KMS-11 (cell line): ENCODE results near the gene CERCAM.

ENCODE experiments used
- H2AFZ ChIP-seq: fragments of 200-600 bp; sonication (generic); 2 replicates; pipeline ENCODE4 v1.6.1; 2016; ENCODE audit warnings: antibody characterized with exemption, mixed run types, low read depth
- H3K27ac ChIP-seq: fragments of 200-600 bp; sonication (generic); 2 replicates; pipeline ENCODE4 v1.6.1; 2016; ENCODE audit warnings: mild to moderate bottlenecking, mixed run types
- H3K27me3 ChIP-seq: fragments of 200-600 bp; sonication (generic); 2 replicates; pipeline ENCODE4 v1.6.1; 2017; ENCODE audit warnings: mild to moderate bottlenecking, low read depth, mixed run types, moderate library complexity; ENCODE audit not compliant: insufficient read depth
- H3K36me3 ChIP-seq: fragments of 200-600 bp; sonication (generic); 2 replicates; pipeline ENCODE4 v1.6.1; 2017; ENCODE audit warnings: mild to moderate bottlenecking, mixed run types; ENCODE audit not compliant: insufficient read depth
- H3K4me1 ChIP-seq: fragments of 200-600 bp; sonication (generic); 2 replicates; pipeline ENCODE4 v1.6.1; 2016; ENCODE audit warnings: mild to moderate bottlenecking, low read depth, mixed run types; ENCODE audit not compliant: poor library complexity, severe bottlenecking
- H3K4me2 ChIP-seq: fragments of 200-600 bp; sonication (generic); 2 replicates; pipeline ENCODE4 v1.7.0; 2016; ENCODE audit warnings: mild to moderate bottlenecking, mixed run types
- H3K4me3 ChIP-seq: fragments of 200-600 bp; sonication (generic); IDR thresholded peaks from 2 replicates; pipeline ENCODE4 v1.6.1; 2017; ENCODE audit warnings: low read depth, low read length, mixed read lengths; ENCODE audit not compliant: insufficient read depth
- H3K79me2 ChIP-seq: fragments of 200-600 bp; sonication (generic); 2 replicates; pipeline ENCODE4 v1.6.1; 2016; ENCODE audit warnings: low read depth, mixed run types; ENCODE audit not compliant: insufficient read depth
- H3K9ac ChIP-seq: fragments of 200-600 bp; sonication (generic); 2 replicates; pipeline ENCODE4 v1.6.1; 2016; ENCODE audit warnings: mild to moderate bottlenecking, mixed run types
- H4K20me1 ChIP-seq: fragments of 200-600 bp; sonication (generic); 2 replicates; pipeline ENCODE4 v1.6.1; 2016; ENCODE audit warnings: mild to moderate bottlenecking, mixed run types; ENCODE audit not compliant: insufficient read depth
- TF ChIP-seq, protein P1 (sequence below): fragments of 200-600 bp; sonication (generic); conservative IDR thresholded peaks from 2 replicates; pipeline ENCODE4 v1.6.1; 2017; ENCODE audit warnings: low read depth, mild to moderate bottlenecking, antibody characterized with exemption, low read length, moderate library complexity, mixed read lengths

CERCAM gene

DNA sequence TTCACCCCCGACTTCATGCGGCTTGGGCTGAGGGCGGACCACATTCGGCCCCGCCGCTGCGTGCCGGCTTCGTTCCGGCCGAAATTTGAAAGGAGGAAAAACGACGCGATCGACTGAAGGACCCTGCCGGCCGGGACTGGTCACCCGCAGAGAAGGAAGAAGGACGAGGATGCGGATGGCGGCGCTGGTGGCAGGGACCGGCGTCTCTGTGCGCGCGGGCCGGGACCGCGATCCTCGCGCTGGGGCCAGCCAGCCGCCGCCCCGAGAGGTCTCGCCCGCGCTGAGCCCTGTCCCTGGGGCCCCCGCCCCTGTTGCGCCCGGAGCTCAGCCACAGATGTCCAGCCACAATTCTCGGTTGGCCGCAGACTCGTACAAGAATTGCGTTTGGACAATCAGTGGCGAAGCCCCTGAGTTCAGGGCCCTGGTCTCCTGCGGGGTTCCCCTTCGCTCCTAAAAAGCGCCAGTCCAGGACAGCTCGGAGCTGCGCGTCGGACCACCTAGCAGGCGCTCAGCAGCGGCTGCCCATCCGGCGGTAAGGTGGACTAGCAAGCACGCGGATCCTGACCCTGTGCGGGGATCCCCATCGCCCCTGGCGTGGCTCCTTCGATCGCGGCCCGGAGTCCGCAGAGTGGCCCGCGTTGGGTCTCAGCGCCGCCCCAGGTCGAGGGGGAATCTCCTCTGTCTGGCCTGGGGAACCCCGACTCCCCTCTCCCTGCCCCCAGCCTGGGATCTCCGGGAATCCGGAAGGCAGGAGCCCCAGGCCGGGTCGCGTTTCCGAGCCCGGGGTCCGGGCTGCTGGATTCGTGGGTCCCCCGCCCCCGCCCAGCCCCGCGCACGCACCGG, 28.1 kb upstream of the CERCAM start:
- H4K20me1 ChIP-seq: no peaks in the 10 kb centered on the region
- no peaks in the 10 kb centered on the region for H3K27me3 ChIP-seq
- H3K27ac ChIP-seq: no peak overlapping the region
- H3K4me3 ChIP-seq: no peak overlapping the region
- TF ChIP-seq, protein P1, sequence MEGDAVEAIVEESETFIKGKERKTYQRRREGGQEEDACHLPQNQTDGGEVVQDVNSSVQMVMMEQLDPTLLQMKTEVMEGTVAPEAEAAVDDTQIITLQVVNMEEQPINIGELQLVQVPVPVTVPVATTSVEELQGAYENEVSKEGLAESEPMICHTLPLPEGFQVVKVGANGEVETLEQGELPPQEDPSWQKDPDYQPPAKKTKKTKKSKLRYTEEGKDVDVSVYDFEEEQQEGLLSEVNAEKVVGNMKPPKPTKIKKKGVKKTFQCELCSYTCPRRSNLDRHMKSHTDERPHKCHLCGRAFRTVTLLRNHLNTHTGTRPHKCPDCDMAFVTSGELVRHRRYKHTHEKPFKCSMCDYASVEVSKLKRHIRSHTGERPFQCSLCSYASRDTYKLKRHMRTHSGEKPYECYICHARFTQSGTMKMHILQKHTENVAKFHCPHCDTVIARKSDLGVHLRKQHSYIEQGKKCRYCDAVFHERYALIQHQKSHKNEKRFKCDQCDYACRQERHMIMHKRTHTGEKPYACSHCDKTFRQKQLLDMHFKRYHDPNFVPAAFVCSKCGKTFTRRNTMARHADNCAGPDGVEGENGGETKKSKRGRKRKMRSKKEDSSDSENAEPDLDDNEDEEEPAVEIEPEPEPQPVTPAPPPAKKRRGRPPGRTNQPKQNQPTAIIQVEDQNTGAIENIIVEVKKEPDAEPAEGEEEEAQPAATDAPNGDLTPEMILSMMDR: no peak
- H3K36me3 ChIP-seq: no peaks in the 10 kb centered on the region
- H3K9ac ChIP-seq: no peak overlapping the region
- H3K4me1 ChIP-seq: no peaks in the 10 kb centered on the region
- no peaks in the 10 kb centered on the region for H3K79me2 ChIP-seq
- H2AFZ ChIP-seq: no peak overlapping the region
- H3K4me2 ChIP-seq: no peak overlapping the region

DNA sequence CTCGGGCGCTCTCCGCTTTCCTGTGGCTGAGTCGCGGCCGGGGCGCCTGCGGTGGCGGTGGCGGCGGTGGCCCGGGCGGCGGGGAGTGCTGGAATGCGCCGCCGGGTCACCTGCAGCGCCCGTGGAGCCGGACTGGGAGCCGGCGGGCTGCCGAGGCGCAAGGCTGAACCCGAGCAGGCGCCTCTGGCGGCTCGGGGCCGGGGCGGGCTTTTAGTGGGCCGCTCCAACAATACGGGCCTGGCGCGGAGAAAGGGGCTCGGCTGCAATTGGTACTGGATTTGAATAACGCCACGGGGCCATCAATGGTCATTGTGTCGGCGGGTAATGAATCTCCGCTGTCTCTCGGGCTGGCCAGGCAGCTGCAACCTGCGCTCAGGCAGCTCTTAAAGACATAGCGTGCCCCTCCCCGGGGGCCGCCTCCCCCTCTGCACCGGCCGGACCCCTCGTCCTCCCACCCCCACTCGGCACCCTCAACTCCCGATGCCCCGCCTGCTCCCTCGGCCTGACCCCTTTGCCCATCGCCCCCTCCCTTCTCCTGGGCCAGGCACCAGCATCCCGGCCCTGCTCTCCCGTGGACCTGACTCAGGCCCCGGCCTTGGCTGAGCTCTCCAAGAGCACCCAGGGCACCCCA, 27.4 kb upstream of the CERCAM start:
- Histone ChIP-seq H3K9ac (no peak overlapping the region), H3K27me3 (no peaks in the 10 kb centered on the region), H3K79me2 (no peaks in the 10 kb centered on the region), H4K20me1 (no peaks in the 10 kb centered on the region), H3K4me3 (no peak overlapping the region), H3K4me1 (no peaks in the 10 kb centered on the region), H2AFZ (no peak overlapping the region), H3K36me3 (no peaks in the 10 kb centered on the region), H3K4me2 (no peak overlapping the region), H3K27ac (no peak overlapping the region)
- TF ChIP-seq, protein P1: no peak

DNA sequence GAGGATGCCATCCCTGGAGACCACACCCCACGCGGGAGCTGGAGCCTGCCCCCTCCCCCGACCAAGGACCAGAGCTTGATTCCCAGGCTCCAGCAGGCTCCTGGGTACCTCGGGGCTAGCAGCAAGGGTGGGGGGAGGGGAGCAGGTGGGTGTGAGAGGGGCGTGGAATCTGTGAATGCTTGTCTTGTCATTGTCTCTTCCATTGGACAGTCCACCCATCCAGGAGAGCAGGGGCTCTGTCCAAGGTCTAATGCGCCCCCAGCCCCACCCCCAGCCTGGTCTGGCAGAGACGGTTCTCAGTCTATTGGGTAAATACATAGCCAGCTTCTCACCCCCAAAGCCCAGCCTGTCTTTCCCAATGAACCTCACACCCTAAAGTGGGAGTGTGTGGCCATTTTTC, 26.7 kb upstream of the CERCAM start:
- no peaks in the 10 kb centered on the region for H3K79me2 ChIP-seq
- H3K36me3 ChIP-seq: no peaks in the 10 kb centered on the region
- no peaks in the 10 kb centered on the region for H3K27me3 ChIP-seq
- no peak overlapping the region for H3K4me3 ChIP-seq
- H3K9ac ChIP-seq: no peak overlapping the region
- no peaks in the 10 kb centered on the region for H4K20me1 ChIP-seq
- H2AFZ ChIP-seq: no peak overlapping the region
- TF ChIP-seq, protein P1: no peak
- H3K27ac ChIP-seq: no peak overlapping the region
- no peak overlapping the region for H3K4me2 ChIP-seq
- no peaks in the 10 kb centered on the region for H3K4me1 ChIP-seq

DNA sequence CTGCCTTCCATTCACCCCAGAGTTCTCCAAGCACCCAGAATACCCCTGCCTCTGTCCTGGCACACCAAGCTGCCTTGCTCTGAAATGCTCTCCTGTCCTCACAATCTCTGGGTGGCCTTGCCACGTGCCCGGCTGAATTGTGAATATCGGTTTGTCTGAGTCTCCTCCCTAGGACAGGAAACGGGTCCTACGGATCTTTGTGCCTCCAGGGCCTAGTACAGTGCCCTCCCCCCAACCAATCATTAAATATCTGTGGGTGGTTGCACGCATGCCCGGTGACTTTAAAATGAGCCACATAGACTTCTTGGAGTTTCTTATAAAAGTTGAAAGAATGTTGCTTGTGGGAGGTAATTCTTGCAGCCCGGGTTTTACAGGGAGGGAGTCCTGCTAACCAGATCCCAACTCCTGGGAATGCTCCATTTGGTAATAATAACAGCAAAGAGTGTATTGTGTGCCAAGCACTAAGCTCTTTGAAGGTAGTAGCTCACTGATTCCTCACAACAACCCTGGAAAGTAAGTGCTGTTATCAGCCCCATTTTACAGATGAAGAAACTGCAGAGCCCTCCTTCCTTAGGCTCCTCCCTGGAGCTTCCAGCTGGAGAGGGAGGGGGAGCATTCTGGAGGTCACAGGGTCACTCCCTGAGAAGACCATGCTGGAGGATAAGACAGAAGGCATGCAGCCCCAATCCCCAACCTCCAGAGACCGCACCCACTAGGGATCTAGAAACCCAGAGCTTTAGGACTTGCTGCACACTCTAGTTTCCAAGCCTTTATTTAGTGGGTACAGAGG, 26.1 kb upstream of the CERCAM start:
- H3K27me3 ChIP-seq: no peaks in the 10 kb centered on the region

More for the DNA sequence above, 26.1 kb upstream of the CERCAM start:
- TF ChIP-seq, protein P1: no peak
- Histone ChIP-seq H3K36me3 (no peaks in the 10 kb centered on the region), H3K4me2 (no peak overlapping the region), H2AFZ (no peak overlapping the region), H4K20me1 (no peaks in the 10 kb centered on the region), H3K27ac (no peak overlapping the region), H3K9ac (no peak overlapping the region), H3K4me1 (no peaks in the 10 kb centered on the region), H3K4me3 (no peak overlapping the region), H3K79me2 (no peaks in the 10 kb centered on the region)
